ENCODE results near the gene NFATC2. TPM values are rescaled to one million over a fixed set of nuclear protein-coding genes. Genes with fewer than 3 reads are reported as not detected.
A peak's percentile ranks its signal among the peaks of the same experiment; 100 is the strongest.

NFATC2 gene
- total RNA-seq, 2 donors from 2014 or later = 5.7 to 7.0 TPM

DNA sequence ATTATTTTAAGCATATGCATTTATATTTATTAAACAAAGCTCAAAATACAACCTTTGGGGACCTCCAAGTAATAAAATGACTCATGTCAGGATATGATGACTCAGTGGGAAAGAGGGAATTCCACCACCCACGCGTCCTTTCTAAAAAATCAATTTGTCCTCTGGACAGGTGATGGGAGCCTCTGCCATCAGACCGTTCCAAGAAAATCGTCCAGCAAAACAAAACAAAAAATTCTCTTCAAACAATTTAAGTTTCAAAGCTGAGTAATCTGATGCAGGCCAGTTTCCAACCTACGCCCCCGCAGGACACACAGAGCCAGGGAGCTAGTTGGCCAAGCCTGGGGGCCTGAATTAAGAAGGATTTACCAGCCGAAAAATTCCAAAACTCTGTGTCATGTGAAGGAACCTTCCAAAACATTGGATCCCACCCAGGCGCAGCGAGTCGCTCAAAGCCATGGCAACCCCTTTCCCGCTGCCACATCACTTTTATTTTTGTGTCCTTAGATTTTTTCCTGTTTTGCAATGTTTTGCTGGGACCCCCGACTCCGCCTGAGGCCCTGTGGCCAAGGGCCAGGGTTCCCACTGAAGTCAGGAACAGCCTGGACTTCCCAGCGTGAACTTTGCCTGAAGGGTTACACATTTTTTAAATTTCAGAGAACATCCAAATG lies 95.3 kb downstream of the NFATC2 start:
- ATAC-seq = peak; percentile 46 to 78
- DNase-seq = peak; percentile 79
- intact Hi-C loops (cut with DNase I) = no loop called here

DNA sequence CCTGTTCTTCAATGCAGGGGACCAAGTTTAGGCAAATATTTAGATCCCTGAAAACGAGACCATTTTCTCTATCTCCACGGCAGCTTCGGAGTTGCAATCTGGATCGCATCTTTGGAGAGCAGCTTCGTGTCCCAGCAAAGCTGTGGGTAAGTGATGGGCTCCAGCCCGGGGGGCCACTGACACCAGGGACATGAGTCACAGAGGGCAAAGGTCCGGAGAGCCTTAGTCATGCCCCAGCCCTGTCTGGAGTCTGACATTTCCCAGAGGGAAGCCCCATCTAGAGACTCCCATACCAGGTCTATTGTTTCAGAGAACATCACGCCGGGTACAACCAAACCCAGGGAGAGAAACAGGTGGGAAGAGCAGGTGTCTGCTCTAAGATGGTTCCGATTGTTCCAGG lies 95.9 kb downstream of the NFATC2 start:
- DNase-seq (peak; percentile 60), ATAC-seq (peak in 1 of 2 donors; percentile 78)
- intact Hi-C loops (cut with DNase I) = no loop called here

- ATAC-seq (no peak), DNase-seq (no peak)
- intact Hi-C loops (cut with DNase I) = no loop called here
Observed at GRCh38 chr20:51446230-51446629, 96.3 kb downstream of the NFATC2 start.

DNA sequence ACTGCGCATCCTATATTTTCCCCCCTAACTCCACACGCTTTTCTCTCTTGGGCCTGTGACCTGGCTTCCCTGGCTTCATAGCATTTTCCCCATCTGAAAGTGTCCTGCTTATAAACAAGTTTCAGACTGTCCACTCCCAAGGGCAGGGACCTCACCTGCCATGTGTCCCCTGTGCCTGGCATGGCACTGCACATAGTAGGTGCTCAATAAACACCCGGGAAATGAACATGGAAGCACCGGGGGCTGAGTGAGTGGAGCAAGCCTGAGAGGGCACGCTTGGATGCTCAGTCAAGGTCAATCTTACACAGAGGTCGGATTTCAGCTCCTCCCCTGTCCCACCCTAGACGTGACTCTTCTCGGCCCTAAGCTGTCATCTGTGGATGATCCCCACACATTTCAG lies 96.9 kb downstream of the NFATC2 start:
- intact Hi-C loops (cut with DNase I) = no loop called here
- ATAC-seq (no peak), DNase-seq (no peak)

GRCh38 chr20:51444922-51445438 lies 97.5 kb downstream of the NFATC2 start:
- DNase-seq = no peak
- no peak for ATAC-seq
- intact Hi-C loops (cut with DNase I) = no loop called here

- intact Hi-C loops (cut with DNase I) = no loop called here
- no peak for ATAC-seq
- no peak for DNase-seq
Observed at GRCh38 chr20:51444467-51444866, 98.1 kb downstream of the NFATC2 start.

DNA sequence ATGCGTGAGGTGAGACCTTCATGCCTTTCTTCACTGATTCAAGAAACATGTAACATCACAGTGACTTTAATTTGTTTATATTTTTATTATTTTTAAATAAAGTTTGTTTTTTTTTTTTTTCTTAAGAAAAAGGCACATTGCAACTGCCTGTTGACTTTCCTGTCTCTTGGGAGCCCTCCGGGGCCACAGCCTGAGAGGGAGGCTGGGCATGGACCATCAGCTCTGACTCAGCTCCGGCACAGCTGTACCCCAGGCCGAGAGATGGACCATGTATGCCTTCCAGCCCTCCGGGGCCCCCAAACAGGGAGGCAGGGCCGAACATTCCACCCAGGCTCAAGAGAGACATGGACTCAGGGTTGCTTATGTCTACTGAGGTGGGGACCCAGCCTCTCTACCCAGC lies 99.9 kb downstream of the NFATC2 start:
- DNase-seq (no peak), ATAC-seq (no peak)
- intact Hi-C loops (cut with DNase I) = no loop called here

GRCh38 chr20:51440589-51440988 lies 101.9 kb downstream of the NFATC2 start:
- DNase-seq (no peak), ATAC-seq (no peak)
- intact Hi-C loops (cut with DNase I) = no loop called here

DNA sequence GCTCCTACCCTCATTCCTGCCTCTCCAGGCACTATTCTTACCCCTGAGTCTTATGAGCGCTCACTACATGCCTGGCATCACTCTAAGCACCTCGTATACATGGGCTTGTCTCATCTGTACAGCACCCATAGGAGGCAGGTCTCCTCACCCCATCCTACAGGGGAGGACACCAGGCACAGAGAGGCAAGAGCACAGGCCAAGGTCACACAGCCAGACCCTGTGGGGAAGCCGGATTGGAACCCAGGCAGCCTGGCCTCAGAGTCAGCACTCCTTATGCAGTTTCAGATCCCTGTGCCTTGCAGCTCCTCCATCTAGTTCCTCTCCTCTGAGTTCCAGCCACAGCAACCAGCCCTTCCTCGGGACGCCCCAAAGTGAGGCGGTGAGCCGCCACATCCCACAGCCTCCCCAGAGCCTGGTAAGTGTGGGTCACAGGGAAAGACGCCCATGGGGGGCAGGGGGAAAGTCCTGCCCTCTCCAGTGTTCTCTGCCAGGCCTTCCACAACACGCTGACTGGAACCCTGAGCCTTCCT lies 103.3 kb downstream of the NFATC2 start:
- DNase-seq (no peak), ATAC-seq (peak in 1 of 2 donors; percentile 18)
- intact Hi-C loops (cut with DNase I) = no loop called here

GRCh38 chr20:51438136-51438535 lies 104.4 kb downstream of the NFATC2 start:
- no peak for DNase-seq
- intact Hi-C loops (cut with DNase I) = no loop called here
- ATAC-seq = no peak

DNA sequence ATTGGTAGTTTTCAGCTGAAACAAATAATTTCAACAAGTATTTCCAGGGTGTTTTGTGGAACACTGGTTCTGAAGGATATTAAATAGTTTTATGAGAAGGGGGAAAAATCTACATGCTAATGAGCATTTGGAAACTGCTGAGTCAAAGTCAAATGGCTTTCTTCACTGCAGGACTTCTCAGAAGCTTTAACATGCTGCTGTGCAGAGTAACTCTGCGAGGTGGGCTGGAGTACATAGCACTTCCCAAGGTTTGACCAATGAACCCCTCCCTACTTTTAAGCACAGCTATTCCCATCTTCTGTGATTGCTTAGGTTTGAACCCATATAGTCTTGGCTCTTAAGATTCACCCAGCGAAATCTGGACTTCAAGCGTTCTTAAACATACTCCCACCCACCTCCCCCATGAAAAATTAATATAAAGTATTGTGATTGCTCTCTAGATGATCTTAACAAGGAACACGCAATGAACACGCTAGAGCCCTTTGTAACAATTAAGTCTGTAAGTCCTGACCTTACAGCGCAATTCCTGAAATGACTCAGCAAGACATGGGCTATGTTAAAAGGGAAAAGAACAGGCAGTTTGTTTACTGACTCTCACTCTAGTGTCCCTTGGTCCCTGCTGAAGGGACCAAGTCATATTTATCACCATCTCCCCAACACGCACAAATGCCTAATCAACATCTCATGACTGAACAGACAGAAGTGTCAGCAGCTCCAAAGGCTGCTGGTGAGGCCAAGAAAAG lies 105.2 kb downstream of the NFATC2 start:
- ATAC-seq (no peak), DNase-seq (no peak)
- intact Hi-C loops (cut with DNase I) = no loop called here

- no peak for ATAC-seq
- DNase-seq = no peak
Observed at GRCh38 chr20:51434580-51435247, 107.8 kb downstream of the NFATC2 start.

GRCh38 chr20:51434026-51434425 lies 108.5 kb downstream of the NFATC2 start:
- intact Hi-C loops (cut with DNase I) = no loop called here
- no peak for DNase-seq
- ATAC-seq = no peak

More at GRCh38 chr20:51434580-51435247, 107.8 kb downstream of the NFATC2 start:
- intact Hi-C loops (cut with DNase I) = no loop called here

- DNase-seq (no peak), ATAC-seq (no peak)
- intact Hi-C loops (cut with DNase I) = no loop called here
Observed at GRCh38 chr20:51432875-51433274, 109.6 kb downstream of the NFATC2 start.

DNA sequence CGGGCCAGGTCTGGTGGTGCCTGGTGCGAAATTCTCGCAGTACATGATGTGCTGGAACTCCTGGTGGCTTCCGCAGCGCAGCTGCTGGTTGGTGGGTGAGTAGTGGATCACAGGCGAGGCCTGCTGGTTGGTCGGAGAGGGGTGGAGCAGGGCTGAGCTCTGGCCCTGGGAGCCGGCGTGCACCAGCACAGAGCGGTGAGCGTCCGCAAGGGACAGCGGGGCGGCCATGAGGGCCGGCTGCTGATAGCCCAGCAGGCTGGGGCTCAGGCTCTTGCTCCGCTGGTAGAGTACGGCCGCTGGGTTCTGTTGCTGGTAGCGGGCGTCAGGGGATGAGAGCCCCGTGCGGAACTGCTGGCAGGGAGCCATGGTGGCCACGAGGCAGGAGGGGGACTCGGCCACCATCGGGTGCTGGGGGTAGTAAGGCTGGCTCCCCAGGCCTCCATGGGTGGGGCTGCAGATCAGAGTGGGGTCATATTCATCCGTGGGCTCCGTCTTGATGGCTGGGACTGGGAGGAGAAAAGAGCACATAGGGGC lies 110.2 kb downstream of the NFATC2 start:
- DNase-seq = no peak
- no peak for ATAC-seq
- intact Hi-C loops (cut with DNase I) = no loop called here

DNA sequence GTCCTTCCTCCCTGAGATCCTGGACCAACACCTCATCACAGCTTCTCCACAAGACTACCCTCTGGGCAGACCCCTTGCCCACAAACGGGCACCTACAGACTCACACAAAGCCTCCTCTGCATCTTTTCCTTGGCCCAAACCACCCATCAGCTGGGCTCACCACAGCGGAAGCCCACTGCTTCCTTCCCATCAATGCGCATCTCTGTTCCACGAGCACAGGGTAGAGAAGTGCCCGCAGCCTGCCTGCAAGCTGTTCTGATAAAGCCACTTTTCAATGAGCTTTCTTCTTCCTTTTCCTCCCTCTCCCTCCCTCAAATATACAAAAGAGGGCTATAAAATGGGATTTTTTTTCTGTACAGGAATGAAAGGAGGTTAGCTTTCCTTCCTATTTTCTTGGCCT lies 111.2 kb downstream of the NFATC2 start:
- no peak for ATAC-seq
- intact Hi-C loops (cut with DNase I) = no loop called here

DNA sequence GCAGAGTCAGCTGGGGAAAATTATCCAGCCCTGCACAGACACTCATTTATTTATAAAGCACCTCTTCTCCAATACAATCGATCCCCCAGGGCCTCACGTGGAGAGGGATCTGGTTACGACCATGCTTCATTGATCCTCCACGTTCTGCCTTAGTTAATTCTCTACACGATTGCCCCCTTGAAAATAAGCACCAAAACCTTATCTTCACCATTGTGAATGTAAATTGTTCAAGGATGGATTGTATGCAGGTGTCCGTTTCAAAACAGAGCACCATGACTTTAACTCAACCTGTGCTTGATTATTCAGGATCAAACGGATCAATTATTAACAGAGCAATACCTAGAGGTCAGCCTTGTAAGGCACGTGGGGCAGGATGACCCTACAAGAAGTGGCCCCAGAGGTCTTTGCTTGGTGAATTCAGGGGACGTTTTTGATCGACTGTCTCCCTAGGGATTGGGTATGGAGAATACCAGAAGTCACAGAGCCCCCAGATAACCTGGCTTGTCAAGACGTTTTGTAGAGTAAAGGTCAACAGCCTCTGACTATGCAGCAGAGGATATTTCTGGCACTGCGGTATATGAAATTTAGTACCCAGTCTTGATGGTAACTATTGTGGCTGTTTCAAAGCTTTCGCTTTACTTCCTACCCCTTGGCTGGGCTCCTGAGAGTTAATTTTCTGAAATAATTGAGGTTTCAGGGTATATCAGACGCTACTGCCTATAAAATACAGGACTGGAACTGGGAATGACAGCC lies 112.1 kb downstream of the NFATC2 start:
- DNase-seq (no peak), ATAC-seq (no peak)
- intact Hi-C loops (cut with DNase I) = no loop called here

More for the DNA sequence above, 111.2 kb downstream of the NFATC2 start:
- DNase-seq = no peak

- ATAC-seq = no peak
- intact Hi-C loops (cut with DNase I) = no loop called here
- DNase-seq = no peak
Observed at GRCh38 chr20:51429696-51430095, 112.8 kb downstream of the NFATC2 start.

DNA sequence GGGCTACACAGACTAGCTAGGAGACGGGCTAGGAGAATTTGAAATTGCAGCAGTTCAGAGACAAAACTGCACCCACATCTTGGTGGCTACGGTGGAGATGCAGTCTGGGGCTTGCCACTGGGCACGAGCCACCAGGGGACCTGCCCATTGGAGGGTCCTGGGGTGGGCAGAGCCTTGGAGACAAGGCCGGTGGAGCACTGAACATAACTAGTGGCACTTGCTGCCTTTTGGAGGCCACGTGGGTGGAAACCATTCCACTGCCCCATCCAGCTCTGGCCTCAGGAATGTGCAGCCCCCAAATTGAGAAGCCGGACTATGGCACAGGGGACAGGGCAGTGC lies 113.4 kb downstream of the NFATC2 start:
- ATAC-seq (peak in 1 of 2 donors; percentile 21), DNase-seq (no peak)
- intact Hi-C loops (cut with DNase I) = no loop called here
